ENCODE results near the gene TFAP2C.

DNA sequence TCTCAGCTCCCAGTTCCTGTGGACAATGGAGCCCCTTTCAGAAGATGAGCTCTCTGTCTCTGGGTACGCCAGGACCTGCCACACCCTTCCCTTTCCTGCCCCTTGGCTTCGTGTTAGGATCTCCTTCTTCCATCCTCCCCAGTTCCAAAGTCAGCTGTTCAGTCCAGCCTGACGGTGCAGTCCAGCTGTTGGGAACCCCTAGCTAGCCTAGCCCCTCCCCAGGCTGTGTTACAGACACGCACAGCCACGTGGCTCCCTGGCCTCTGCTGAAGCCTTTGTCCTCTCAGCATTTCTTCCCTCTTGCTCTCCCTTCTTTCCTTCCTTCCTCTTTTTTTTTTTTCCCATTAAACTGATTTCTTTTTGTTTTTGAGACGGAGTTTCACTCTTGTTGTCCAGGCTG lies 12.4 kb upstream of the TFAP2C start:
- TF ChIP-seq, protein P1, sequence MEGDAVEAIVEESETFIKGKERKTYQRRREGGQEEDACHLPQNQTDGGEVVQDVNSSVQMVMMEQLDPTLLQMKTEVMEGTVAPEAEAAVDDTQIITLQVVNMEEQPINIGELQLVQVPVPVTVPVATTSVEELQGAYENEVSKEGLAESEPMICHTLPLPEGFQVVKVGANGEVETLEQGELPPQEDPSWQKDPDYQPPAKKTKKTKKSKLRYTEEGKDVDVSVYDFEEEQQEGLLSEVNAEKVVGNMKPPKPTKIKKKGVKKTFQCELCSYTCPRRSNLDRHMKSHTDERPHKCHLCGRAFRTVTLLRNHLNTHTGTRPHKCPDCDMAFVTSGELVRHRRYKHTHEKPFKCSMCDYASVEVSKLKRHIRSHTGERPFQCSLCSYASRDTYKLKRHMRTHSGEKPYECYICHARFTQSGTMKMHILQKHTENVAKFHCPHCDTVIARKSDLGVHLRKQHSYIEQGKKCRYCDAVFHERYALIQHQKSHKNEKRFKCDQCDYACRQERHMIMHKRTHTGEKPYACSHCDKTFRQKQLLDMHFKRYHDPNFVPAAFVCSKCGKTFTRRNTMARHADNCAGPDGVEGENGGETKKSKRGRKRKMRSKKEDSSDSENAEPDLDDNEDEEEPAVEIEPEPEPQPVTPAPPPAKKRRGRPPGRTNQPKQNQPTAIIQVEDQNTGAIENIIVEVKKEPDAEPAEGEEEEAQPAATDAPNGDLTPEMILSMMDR (IDR thresholded peaks at IDR 0.05 in 2 of 3, conservative IDR thresholded peaks at IDR 0.05 in 1 of 3; ENCODE audit: control insufficient read depth in 2 of 3, extremely low read depth in 1 of 3, insufficient read depth in 1 of 3, low read depth in 3 of 3, low read length in 3 of 3), result no peak
- no peak for TF ChIP-seq SP1 (IDR thresholded peaks at IDR 0.05; ENCODE audit: low read depth, low read length)
- TF ChIP-seq SREBF2 (IDR thresholded peaks at IDR 0.05; ENCODE audit: low read length), result no peak
- TF ChIP-seq JUNB (IDR thresholded peaks at IDR 0.05), result no peak
- TF ChIP-seq TCF12 (IDR thresholded peaks at IDR 0.05; ENCODE audit: low read depth, low read length), result no peak
- no peak for TF ChIP-seq TAF1 (IDR thresholded peaks at IDR 0.05; ENCODE audit: borderline replicate concordance, low read depth, low read length)
- TF ChIP-seq, protein P2, sequence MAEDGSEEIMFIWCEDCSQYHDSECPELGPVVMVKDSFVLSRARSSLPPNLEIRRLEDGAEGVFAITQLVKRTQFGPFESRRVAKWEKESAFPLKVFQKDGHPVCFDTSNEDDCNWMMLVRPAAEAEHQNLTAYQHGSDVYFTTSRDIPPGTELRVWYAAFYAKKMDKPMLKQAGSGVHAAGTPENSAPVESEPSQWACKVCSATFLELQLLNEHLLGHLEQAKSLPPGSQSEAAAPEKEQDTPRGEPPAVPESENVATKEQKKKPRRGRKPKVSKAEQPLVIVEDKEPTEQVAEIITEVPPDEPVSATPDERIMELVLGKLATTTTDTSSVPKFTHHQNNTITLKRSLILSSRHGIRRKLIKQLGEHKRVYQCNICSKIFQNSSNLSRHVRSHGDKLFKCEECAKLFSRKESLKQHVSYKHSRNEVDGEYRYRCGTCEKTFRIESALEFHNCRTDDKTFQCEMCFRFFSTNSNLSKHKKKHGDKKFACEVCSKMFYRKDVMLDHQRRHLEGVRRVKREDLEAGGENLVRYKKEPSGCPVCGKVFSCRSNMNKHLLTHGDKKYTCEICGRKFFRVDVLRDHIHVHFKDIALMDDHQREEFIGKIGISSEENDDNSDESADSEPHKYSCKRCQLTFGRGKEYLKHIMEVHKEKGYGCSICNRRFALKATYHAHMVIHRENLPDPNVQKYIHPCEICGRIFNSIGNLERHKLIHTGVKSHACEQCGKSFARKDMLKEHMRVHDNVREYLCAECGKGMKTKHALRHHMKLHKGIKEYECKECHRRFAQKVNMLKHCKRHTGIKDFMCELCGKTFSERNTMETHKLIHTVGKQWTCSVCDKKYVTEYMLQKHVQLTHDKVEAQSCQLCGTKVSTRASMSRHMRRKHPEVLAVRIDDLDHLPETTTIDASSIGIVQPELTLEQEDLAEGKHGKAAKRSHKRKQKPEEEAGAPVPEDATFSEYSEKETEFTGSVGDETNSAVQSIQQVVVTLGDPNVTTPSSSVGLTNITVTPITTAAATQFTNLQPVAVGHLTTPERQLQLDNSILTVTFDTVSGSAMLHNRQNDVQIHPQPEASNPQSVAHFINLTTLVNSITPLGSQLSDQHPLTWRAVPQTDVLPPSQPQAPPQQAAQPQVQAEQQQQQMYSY (CRISPR knock-in tag; IDR thresholded peaks at IDR 0.05), result no peak
- TF ChIP-seq IKZF1 (conservative IDR thresholded peaks at IDR 0.05), result no peak

All from GM12878 (cell line).